NCI-H82 treated with DMSO at 0.1 percent for 48 hours (cell line): ENCODE results near the gene GSK3B.

Experiments used
- DNase-seq: peaks from one replicate; lab custom pipeline; 2025; ENCODE audit not compliant: unreplicated experiment; lab: John Stamatoyannopoulos, UW

Gene GSK3B

DNA sequence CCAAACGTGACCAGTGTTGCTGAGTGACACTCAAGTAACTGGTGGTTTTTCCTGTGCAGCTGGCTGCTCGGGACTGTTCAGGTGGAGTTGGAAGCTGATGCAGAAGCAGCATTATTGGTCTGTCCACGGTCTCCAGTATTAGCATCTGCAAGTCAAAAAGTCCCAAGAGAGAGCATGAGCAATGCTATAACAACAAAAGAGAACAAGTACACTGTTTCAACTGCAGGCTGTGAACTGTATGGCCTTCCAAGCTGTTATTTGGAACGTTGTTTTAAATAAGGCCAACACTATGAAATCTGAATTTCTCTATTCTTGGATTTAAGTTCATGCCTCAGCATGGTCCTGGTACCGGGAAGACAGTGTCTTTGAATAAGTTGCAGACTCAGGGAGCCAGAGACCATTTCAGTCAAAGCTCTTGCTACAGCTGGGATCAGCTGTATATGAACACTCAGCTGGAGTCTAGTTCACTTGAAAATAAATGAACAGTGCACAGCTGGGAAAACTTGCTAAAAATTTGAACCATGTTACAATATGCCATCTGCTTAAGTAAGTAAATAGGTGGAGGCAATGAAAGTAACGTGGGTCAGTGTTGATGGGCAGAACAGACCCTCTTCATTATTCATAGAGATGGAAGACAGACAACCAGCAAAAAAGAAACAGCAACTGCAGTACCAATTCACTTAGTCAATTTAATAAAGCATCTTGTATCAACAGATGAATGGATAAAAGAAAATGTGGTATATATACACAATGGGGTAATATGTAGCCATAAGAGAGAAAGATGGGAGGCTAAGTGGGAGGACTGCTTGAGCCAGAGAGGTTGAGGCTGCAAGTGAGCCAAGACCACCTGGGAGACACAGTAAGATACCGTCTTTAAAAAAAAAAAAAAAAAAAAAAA, 267.3 kb downstream of the GSK3B start:
- DNase-seq, result no peak

GRCh38 chr3:119825820-119826219, 268.4 kb downstream of the GSK3B start:
- no peak for DNase-seq

- DNase-seq, result no peak
These were observed 274.4 kb downstream of the GSK3B start for GRCh38 chr3:119819806-119820205.

DNA sequence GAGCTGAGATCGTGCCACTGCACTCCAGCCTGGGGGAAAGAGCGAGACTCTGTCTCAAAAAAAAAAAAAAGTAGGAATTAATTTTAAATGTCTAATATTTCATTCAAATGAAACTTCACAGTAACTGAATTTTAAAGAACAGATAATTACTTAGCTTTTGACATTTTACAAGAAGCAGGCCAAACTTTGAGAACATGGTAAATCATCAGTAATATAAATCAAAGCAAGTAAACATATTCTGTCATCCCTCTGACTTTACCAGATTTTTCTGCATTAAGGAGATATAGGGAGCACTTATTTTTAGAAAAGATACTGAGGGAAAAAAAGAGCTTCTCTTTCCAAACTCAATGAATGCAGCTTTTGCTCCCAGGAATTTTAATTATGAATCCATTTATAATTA, 275.3 kb downstream of the GSK3B start:
- DNase-seq, result no peak

DNA sequence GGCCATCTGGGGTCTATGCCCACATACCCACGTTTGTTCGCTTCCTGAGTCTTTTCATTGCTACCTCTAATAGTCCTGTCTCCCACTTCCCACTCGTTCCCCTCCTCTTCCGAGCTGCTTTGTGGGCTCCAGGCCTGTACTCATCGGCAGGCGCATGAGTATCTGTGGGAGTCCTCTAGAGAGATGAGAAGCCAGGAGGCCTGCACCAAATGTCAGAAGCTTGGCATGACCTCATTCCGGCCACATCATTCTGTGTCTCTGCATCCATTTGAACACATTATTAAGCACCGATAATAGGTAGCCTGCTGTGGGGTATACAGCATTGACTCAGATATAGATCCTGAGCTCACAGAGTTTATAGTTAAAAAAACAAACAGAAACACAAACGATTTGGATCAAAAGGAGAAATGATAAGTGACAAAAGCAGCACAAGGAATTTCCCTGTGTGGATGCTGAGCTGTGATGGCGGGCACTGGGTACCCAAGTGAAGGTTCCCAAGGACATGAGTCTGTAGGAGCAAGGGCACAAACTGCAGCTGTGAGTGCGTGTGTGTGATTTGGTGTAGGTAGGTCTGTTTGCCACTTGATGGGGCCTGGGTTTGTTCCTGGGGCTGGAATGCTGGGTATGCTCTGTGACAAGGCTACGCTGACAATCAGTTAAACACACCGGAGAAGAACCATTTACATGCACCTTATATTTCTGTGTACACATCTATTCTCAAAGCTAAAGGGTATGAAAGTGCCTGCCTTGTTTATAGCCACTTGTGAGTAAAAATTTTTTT, 276.5 kb downstream of the GSK3B start:
- no peak for DNase-seq

DNA sequence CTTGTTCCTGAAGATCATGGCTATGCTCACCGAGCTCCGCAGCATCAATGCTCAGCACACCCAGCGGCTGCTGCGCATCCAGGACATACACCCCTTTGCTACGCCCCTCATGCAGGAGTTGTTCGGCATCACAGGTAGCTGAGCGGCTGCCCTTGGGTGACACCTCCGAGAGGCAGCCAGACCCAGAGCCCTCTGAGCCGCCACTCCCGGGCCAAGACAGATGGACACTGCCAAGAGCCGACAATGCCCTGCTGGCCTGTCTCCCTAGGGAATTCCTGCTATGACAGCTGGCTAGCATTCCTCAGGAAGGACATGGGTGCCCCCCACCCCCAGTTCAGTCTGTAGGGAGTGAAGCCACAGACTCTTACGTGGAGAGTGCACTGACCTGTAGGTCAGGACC, 277.2 kb downstream of the GSK3B start:
- peak; percentile 21 for DNase-seq

- no peak for DNase-seq
These were observed 278.5 kb downstream of the GSK3B start for GRCh38 chr3:119815716-119816115.

DNA sequence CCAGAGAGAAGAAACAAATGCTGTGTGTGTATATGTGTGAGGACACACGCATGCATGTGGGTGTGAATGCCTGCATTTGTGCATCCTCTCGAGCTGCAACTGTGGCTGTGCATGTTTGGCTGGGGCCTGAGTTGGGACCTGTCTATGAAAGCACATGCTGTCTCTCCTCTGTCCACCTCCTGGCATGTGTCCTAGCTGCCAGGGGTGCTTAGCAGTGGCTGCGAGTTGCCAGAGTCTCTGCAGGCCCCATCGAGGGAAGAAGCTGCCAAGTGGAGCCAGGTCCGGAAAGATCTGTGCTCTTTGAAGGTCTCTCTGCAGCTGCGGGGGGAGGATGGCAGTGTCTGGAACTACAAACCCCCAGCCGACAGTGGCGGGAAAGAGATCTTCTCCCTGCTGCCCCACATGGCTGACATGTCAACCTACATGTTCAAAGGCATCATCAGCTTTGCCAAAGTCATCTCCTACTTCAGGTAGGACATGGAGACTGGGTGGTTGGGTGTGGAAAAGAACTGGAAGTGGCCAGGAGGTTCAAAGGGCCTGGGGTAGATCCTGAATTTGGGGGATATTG, 281.7 kb downstream of the GSK3B start:
- DNase-seq, result no peak

DNA sequence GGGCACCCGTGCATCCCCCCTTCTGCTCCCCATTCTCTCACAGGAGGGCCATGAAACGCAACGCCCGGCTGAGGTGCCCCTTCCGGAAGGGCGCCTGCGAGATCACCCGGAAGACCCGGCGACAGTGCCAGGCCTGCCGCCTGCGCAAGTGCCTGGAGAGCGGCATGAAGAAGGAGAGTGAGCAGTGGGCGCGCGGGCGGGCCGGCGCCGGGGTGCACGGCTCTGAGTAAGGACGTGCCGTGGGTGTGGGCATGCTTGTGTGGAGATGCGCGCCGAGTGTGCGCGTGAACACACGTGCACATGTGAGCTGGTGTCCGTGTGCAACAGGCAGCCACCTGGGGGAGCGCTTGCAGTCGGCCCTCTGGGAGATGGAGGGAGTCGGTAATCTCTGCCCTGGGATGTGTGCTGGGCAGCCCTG, 284.2 kb downstream of the GSK3B start:
- no peak for DNase-seq

DNA sequence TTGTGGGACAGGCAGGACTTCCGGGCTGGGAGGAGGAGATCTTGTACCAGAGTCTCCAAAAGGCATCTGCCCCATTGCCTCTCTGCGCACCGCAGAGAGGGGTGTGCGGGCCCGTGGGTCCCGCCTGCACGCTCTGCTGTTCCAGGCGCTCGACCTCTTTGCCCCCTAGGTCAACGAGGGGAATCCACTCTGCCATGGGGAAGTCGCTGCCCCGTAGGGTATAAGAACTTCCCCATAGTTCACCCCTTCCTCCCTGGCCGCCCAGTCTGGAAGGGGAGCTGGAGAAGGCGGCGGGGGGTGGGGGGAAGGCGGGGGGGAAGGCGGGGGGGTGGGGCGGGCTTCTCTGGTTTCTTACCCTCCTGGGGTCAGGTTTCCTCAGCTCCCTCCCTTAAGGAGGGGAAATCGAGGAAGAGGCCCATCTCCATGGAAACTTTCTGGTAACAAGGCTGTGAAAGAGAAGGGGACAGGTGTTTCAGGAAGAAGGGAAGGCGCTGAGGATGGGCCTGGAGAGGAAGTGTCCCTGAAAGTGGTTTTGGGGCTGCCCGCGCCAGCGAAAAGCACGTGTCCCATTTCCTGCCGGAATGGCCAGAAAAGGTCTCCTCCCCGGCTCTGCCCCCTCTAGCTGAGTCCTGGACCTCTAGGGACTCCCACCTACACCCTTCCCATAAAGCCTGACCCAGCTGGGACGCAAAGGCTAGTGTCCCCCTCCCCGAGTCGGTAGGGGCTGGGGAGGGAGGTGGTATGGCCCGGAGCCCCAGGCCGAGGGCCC, 284.8 kb downstream of the GSK3B start:
- no peak for DNase-seq

DNA sequence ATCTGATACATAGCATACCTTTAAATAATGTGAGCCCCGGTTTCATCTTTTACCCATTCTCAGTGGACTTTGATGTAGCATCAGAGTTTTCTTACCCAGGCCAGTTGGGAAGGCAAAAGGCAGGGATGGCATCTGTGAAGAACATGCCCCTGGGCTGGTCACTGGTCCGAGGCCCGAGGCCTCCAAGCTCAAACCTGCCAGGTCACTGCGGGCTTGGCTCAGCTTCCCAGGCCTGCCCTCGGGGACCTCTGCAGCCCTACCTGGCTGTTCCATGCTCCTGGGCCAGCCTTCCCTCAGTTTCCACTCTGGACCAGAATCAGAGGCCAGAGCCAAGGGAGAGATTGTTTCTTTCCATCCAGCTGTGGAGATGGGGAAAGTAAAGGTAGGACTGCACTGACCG, 285.4 kb downstream of the GSK3B start:
- DNase-seq, result no peak

- DNase-seq, result no peak
These were observed 286.0 kb downstream of the GSK3B start for GRCh38 chr3:119808244-119808643.

- no peak for DNase-seq
These were observed 293.4 kb downstream of the GSK3B start for GRCh38 chr3:119800844-119801243.

DNA sequence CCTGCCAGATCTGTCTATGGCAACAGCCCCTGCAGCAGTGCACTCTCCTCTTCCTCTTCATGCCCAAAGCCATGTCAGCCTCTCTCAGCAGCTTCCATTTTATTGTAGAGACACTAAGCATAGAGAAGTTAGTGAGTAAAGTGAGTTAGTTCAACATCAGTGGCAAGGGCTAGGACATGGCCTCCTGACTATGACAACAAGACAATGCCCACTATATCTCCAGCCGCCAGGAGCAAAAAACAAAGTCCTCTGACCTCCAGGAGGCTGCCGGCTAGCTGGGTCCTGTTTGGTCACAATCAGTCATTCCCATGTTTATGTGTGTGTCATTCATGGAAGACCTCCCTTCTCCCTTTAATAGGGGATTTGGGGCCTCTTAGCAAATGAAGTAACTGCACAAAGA, 297.5 kb downstream of the GSK3B start:
- DNase-seq, result no peak

GRCh38 chr3:119796368-119796767, 297.9 kb downstream of the GSK3B start:
- no peak for DNase-seq

- no peak for DNase-seq
These were observed 298.4 kb downstream of the GSK3B start for GRCh38 chr3:119795849-119796248.

GRCh38 chr3:119794971-119795612, 299.2 kb downstream of the GSK3B start:
- DNase-seq, result no peak

GRCh38 chr3:119794401-119794800, 299.8 kb downstream of the GSK3B start:
- DNase-seq, result no peak

DNA sequence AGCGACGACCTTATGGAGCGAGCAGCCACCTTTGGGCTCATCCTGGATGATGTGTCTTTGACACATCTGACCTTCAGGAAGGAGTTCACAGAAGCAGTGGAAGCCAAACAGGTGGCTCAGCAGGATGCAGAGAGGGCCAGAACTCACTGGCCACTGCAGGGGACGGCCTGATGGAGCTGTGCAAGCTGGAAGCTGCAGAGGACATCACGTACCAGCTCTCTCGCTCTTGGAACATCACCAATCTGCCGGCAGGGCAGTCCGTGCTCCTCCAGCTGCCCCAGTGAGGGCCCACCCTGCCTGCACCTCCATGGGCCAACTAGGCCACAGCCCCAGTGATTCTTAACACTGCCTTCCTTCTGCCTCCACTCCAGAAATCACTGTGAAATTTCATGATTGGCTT, 302.0 kb downstream of the GSK3B start:
- no peak for DNase-seq

GRCh38 chr3:119790369-119790768, 303.9 kb downstream of the GSK3B start:
- DNase-seq, result no peak

GRCh38 chr3:119786409-119786808, 307.8 kb downstream of the GSK3B start:
- no peak for DNase-seq
